ENCODE measurements around the gene RASD2.

Gene RASD2

GRCh38 chr22:35578836-35579575, 38.4 kb downstream of the RASD2 start:
- no peaks in the 10 kb centered on the region for H3K36me3 ChIP-seq (ENCODE audit: insufficient read depth, low read length)
- no peaks in the 10 kb centered on the region for H3K27me3 ChIP-seq (ENCODE audit: insufficient read depth, low read length, poor library complexity, severe bottlenecking)
- H3K79me2 ChIP-seq (ENCODE audit: insufficient read depth, low read length), result no peaks in the 10 kb centered on the region
- no peaks in the 10 kb centered on the region for H4K20me1 ChIP-seq (ENCODE audit: insufficient read depth, low read length, poor library complexity, severe bottlenecking)
- no peaks in the 10 kb centered on the region for H3K9me3 ChIP-seq (ENCODE audit: insufficient read depth, low read depth, low read length)
- H3K9ac ChIP-seq (ENCODE audit: low read depth, low read length, poor library complexity, severe bottlenecking), result no peak overlapping the region
- TF ChIP-seq EZH2phosphoT487 (IDR thresholded peaks at IDR 0.05; ENCODE audit: borderline replicate concordance) (no peak), CTCF (conservative IDR thresholded peaks at IDR 0.05; ENCODE audit: low read length) (no peak)
- no peak overlapping the region for H3K4me3 ChIP-seq (ENCODE audit: low read length, poor library complexity, severe bottlenecking)
- H3K9me2 ChIP-seq (replicated peaks; ENCODE audit: low read depth, low read length), result no peaks in the 10 kb centered on the region
- no peak overlapping the region for H2AFZ ChIP-seq (ENCODE audit: low read length)
- H3K4me1 ChIP-seq (ENCODE audit: insufficient read depth, low read length, poor library complexity, severe bottlenecking), result no peaks in the 10 kb centered on the region
- H3F3A ChIP-seq (ENCODE audit: low read depth), result no peaks in the 10 kb centered on the region
- H3K4me2 ChIP-seq (ENCODE audit: low read depth, low read length, poor library complexity, severe bottlenecking), result no peak overlapping the region

- H3K9ac ChIP-seq (ENCODE audit: low read depth, low read length, poor library complexity, severe bottlenecking), result no peak overlapping the region
These were observed 39.9 kb downstream of the RASD2 start for GRCh38 chr22:35580351-35581022.

GRCh38 chr22:35581023-35581413, 40.4 kb downstream of the RASD2 start:
- no peaks in the 10 kb centered on the region for H3K9me3 ChIP-seq (ENCODE audit: insufficient read depth, low read depth, low read length)
- H3F3A ChIP-seq (ENCODE audit: low read depth), result no peaks in the 10 kb centered on the region
- H3K79me2 ChIP-seq (ENCODE audit: insufficient read depth, low read length), result no peaks in the 10 kb centered on the region
- no peaks in the 10 kb centered on the region for H3K9me2 ChIP-seq (replicated peaks; ENCODE audit: low read depth, low read length)
- H2AFZ ChIP-seq (ENCODE audit: low read length), result no peak overlapping the region
- no peaks in the 10 kb centered on the region for H3K27me3 ChIP-seq (ENCODE audit: insufficient read depth, low read length, poor library complexity, severe bottlenecking)
- H3K4me2 ChIP-seq (ENCODE audit: low read depth, low read length, poor library complexity, severe bottlenecking), result no peak overlapping the region
- no peak for TF ChIP-seq EZH2phosphoT487 (IDR thresholded peaks at IDR 0.05; ENCODE audit: borderline replicate concordance)
- TF ChIP-seq CTCF (conservative IDR thresholded peaks at IDR 0.05; ENCODE audit: low read length), result no peak
- no peaks in the 10 kb centered on the region for H4K20me1 ChIP-seq (ENCODE audit: insufficient read depth, low read length, poor library complexity, severe bottlenecking)
- H3K36me3 ChIP-seq (ENCODE audit: insufficient read depth, low read length), result no peaks in the 10 kb centered on the region
- no peaks in the 10 kb centered on the region for H3K4me1 ChIP-seq (ENCODE audit: insufficient read depth, low read length, poor library complexity, severe bottlenecking)
- H3K9ac ChIP-seq (ENCODE audit: low read depth, low read length, poor library complexity, severe bottlenecking), result no peak overlapping the region
- no peak overlapping the region for H3K4me3 ChIP-seq (ENCODE audit: low read length, poor library complexity, severe bottlenecking)

More at GRCh38 chr22:35580351-35581022, 39.9 kb downstream of the RASD2 start:
- Histone ChIP-seq H3K4me2 (ENCODE audit: low read depth, low read length, poor library complexity, severe bottlenecking) (no peak overlapping the region), H3K4me1 (ENCODE audit: insufficient read depth, low read length, poor library complexity, severe bottlenecking) (no peaks in the 10 kb centered on the region), H3K36me3 (ENCODE audit: insufficient read depth, low read length) (no peaks in the 10 kb centered on the region), H3K27me3 (ENCODE audit: insufficient read depth, low read length, poor library complexity, severe bottlenecking) (no peaks in the 10 kb centered on the region), H3K9me2 (replicated peaks; ENCODE audit: low read depth, low read length) (no peaks in the 10 kb centered on the region), H3F3A (ENCODE audit: low read depth) (no peaks in the 10 kb centered on the region), H2AFZ (ENCODE audit: low read length) (no peak overlapping the region), H3K79me2 (ENCODE audit: insufficient read depth, low read length) (no peaks in the 10 kb centered on the region), H4K20me1 (ENCODE audit: insufficient read depth, low read length, poor library complexity, severe bottlenecking) (no peaks in the 10 kb centered on the region), H3K9me3 (ENCODE audit: insufficient read depth, low read depth, low read length) (no peaks in the 10 kb centered on the region), H3K4me3 (ENCODE audit: low read length, poor library complexity, severe bottlenecking) (no peak overlapping the region)
- TF ChIP-seq CTCF (conservative IDR thresholded peaks at IDR 0.05; ENCODE audit: low read length), result no peak
- TF ChIP-seq EZH2phosphoT487 (IDR thresholded peaks at IDR 0.05; ENCODE audit: borderline replicate concordance), result no peak

Measured in Loucy (cell line).